ENCODE data around the gene TBC1D3B.

TBC1D3B gene

GRCh38 chr17:36204724-36205500, 28.5 kb upstream of the TBC1D3B start:
- TF ChIP-seq TAF1 (IDR thresholded peaks at IDR 0.05; ENCODE audit: low read depth) (no peak), REST (IDR thresholded peaks at IDR 0.05; ENCODE audit: low read depth) (no peak)

- no peak for TF ChIP-seq USF1 (IDR thresholded peaks at IDR 0.05)
- no peak for TF ChIP-seq NFIC (IDR thresholded peaks at IDR 0.05)
- no peak for TF ChIP-seq REST (IDR thresholded peaks at IDR 0.05; ENCODE audit: low read depth)
- TF ChIP-seq MAX (IDR thresholded peaks at IDR 0.05), result no peak
- TF ChIP-seq TAF1 (IDR thresholded peaks at IDR 0.05; ENCODE audit: low read depth), result no peak
- TF ChIP-seq CREB1 (IDR thresholded peaks at IDR 0.05; ENCODE audit: low read depth), result no peak
- no peak for TF ChIP-seq YY1 (IDR thresholded peaks at IDR 0.05; ENCODE audit: low read depth)
- no peak for TF ChIP-seq TCF12 (IDR thresholded peaks at IDR 0.05; ENCODE audit: low read depth)
- no peak for TF ChIP-seq RAD21 (IDR thresholded peaks at IDR 0.05; ENCODE audit: low read depth)
- no peak for TF ChIP-seq TEAD4 (IDR thresholded peaks at IDR 0.05)
- no peak for TF ChIP-seq EP300 (IDR thresholded peaks at IDR 0.05; ENCODE audit: borderline replicate concordance)
- TF ChIP-seq CEBPB (IDR thresholded peaks at IDR 0.05), result no peak
- no peak for TF ChIP-seq ZBTB7A (IDR thresholded peaks at IDR 0.05; ENCODE audit: low read depth)
- TF ChIP-seq EGR1 (IDR thresholded peaks at IDR 0.05), result no peak
- TF ChIP-seq FOXM1 (IDR thresholded peaks at IDR 0.05; ENCODE audit: borderline replicate concordance, low read depth), result no peak
These were observed 26.9 kb upstream of the TBC1D3B start for GRCh38 chr17:36203335-36203734.

- TF ChIP-seq EP300 (IDR thresholded peaks at IDR 0.05; ENCODE audit: borderline replicate concordance), result no peak
- TF ChIP-seq MAX (IDR thresholded peaks at IDR 0.05), result no peak
- TF ChIP-seq TEAD4 (IDR thresholded peaks at IDR 0.05), result no peak
- TF ChIP-seq REST (IDR thresholded peaks at IDR 0.05; ENCODE audit: low read depth), result no peak
- no peak for TF ChIP-seq TAF1 (IDR thresholded peaks at IDR 0.05; ENCODE audit: low read depth)
- no peak for TF ChIP-seq CREB1 (IDR thresholded peaks at IDR 0.05; ENCODE audit: low read depth)
These were observed 22.5 kb upstream of the TBC1D3B start for GRCh38 chr17:36198831-36199465.

- TF ChIP-seq TAF1 (IDR thresholded peaks at IDR 0.05; ENCODE audit: low read depth) (no peak), CEBPB (IDR thresholded peaks at IDR 0.05) (no peak), USF1 (IDR thresholded peaks at IDR 0.05) (no peak), EP300 (IDR thresholded peaks at IDR 0.05; ENCODE audit: borderline replicate concordance) (no peak), EGR1 (IDR thresholded peaks at IDR 0.05) (no peak), RAD21 (IDR thresholded peaks at IDR 0.05; ENCODE audit: low read depth) (no peak), REST (IDR thresholded peaks at IDR 0.05; ENCODE audit: low read depth) (no peak), TCF12 (IDR thresholded peaks at IDR 0.05; ENCODE audit: low read depth) (no peak), TEAD4 (IDR thresholded peaks at IDR 0.05) (no peak), MAX (IDR thresholded peaks at IDR 0.05) (no peak), CREB1 (IDR thresholded peaks at IDR 0.05; ENCODE audit: low read depth) (no peak), ZBTB7A (IDR thresholded peaks at IDR 0.05; ENCODE audit: low read depth) (no peak), FOXM1 (IDR thresholded peaks at IDR 0.05; ENCODE audit: borderline replicate concordance, low read depth) (no peak), YY1 (IDR thresholded peaks at IDR 0.05; ENCODE audit: low read depth) (no peak), NFIC (IDR thresholded peaks at IDR 0.05) (no peak)
These were observed 20.9 kb upstream of the TBC1D3B start for GRCh38 chr17:36197387-36197703.
